Stimulated activated CD8-positive, alpha-beta memory T cell treated with anti-CD3 and anti-CD28 coated beads, Interleukin-12 subunit alpha, Interleukin-12 subunit beta, amount 100 ng/mL, for 1 hour (primary cell): ENCODE measurements around the gene EHBP1.

ENCODE experiments used
- DNase-seq: peaks from one replicate; pipeline ENCODE4 v3.0.0-alpha.2; 2020; ENCODE audit warnings: low read depth

Gene EHBP1

DNA sequence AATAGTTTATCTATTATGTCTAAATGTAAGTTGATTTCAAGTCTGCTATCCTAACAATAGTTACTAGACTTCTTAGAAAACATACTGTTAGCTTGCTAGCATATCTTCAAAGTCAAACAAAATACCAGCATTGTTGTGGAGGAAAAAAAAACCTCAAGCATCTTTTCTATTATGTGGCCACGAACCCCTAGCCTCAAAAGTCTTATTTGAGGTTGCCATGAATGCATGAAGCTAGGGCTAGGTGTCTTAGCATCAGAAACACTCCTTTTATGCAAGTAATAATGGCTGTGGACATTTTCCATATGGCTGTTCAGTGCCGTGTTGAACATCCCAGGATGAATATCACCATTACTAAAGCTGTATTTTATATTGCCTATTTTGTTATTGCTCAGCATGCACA, 258.5 kb downstream of the EHBP1 start:
- DNase-seq: no peak

DNA sequence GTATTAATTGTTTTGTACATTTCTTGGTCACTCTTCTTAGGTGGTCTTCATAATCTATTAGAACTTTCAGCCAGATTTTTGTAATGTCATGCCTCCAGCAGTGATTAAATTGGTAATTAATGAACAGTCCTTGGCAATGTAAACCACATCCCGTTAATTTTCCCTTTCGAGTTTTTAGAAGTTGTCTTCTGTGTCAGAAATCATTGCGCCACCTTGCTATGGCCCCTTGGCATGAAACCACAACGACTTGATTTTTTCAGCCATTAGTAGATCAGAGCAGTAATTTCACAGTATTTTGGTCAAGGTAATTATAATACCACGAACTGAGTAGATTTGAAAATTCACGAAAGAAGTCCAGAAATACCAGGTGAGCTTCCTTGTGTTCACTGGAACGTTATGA, 259.2 kb downstream of the EHBP1 start:
- DNase-seq: no peak

DNA sequence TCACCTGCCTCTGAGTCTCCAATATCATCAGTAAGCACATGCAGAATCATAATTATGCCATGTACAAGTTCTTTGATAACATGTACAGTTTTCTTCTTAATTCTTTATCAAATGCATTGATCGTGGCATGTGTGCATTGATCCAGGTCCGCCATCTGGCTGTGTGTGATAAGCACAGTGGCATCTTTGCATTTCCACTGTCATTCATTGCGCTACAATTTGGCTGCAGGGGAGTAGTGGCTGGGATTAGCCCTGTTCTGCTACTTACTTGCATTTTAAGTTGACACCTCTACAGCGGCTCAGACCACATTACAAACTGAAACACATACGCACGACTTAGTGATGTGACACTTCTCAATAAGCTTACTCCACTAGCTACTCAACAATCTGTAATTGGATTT, 261.5 kb downstream of the EHBP1 start:
- no peak for DNase-seq

DNA sequence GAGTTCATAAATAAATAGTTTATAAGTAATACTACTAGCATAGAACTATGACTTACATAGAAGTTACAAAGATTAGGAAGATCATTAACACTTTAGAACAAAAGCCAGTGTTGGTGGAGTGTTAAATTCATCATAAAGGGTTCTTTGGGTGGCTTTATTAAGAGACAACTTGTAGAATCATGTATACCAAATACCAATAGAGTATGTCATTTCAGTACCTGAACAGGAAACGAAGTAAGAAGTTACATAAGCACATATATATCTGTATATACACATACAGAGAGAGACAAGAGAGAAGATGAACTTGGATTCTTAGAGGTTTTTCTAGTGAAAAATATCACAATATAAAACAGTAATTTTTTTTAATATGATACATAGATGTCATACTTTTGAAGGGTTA, 262.7 kb downstream of the EHBP1 start:
- DNase-seq: no peak

DNA sequence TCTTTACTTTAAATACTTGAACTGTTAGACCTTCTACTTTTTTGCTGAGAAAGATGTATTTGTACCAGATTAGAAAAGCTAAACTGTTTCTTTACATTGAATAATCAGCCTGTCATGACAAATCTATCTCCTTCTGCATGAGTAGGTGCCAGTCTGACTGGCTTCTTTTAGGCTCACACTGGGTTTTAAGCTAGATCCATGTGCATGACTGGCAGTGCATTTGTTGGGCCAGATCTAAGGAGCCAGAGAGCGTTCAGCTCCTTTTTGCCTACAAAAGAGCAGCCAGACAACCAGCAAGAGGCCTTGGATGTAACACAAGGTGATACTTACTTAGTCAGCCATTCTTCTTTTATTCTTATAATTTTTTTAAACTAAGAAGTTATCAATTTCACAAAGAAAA, 263.2 kb downstream of the EHBP1 start:
- no peak for DNase-seq

DNA sequence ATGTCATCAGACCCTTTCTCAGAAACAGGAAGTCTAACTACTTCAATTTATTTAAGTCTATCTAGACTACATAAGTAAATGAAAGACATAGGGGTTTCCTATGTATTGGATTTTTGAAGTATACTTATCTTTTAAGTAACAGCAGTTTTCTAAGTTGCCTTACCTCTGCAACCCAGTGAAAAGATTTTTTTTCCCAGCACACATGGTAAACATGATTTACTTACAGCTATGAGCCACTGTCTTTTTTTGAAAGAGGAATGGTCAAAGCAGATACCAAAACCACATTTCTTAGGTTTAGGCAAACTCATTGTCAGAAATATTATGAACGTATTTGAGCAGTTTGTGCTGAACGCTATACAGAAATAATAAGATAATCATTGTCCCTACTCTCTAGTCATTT, 266.4 kb downstream of the EHBP1 start:
- DNase-seq: no peak

DNA sequence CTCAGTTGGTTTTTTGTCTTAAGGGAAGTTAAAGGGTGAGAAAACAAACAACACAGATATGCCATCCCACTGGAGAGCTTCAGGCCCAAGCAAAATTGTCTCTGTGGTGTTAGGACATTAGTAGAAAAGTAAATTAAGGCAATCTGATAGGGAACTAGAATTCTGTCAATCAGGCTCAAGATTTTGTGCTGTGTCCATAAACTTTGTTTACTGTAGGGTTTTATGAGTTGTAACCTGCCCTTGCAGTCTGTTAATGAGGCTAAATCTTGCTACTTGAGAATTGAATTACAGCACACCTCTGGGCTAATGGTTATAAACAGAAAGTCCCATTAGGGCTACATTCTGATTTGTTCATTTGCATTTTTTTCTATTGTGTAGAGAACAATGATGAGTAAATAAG, 267.1 kb downstream of the EHBP1 start:
- no peak for DNase-seq

DNA sequence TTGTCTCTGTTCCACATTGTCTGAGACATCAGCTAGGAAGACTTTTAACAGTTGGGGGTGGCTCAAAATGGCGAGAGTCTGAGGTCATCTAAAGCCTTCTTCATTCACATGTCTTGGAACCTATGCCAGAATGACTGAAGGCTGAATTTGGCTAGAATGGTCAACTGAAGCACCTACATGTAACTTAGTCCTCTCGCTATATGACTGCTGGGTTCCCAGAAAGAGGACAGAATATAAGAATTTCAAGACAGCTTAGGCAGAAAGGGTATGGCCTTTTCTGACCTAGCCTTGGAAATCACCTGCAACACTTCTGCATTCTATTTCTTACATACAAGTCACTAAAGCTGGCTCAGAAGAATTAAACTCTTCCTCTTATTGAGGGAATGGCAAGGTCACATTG, 269.5 kb downstream of the EHBP1 start:
- no peak for DNase-seq

DNA sequence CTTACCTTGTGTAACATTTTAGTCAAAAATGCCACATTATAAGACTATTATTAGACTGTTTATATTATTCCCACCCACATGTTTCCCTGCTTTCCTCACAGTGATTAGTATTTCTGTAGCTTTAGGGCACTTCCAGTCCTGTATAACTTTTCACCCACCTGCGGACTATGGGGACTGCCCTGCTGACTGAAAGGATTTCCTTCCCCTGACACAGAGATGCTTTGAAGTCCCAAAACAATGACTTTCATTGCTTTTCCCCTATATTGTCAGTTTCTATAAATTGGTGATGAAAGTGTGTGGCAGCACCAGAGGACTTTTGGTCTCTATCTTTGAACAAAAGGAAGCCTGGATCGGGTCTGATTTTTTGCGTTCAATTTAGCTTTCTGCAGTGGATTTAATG, 286.1 kb downstream of the EHBP1 start:
- DNase-seq: no peak

DNA sequence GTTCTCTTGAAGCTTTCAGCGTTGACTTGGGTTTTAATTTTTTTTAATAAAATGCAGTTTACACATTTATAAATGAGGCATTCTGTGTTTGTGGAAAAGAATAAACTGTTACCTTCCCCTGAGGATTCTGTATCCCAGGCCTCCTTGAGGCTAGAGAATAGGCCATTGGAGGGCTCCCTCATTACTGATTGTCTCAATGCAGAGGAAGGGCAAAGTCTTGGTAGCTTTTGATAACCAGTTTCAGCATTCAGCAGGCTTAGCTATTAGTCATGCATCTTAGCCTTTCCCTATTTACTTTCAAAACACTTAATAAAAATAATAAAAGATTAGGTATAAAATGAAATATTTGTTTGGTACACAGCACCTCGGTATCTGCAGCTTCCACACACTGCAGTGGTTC, 287.0 kb downstream of the EHBP1 start:
- no peak for DNase-seq

DNA sequence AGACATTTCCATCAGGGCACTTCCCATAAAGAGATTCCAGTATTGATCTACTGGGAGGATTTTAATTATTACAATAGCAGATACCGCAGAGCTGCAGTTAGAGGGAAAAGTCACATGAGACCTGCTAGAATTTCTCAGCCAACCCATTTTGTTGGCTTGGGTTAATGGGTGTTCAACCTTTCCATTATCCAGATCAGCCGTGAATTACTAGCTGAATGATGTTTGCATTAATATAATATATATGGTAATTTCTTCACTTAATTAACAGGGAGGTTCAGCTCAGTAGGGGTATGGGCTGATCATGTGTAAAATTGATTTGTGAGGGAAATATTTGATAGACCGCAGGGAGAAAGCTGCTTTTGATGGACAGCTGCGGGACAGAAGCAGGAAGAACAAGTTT, 288.7 kb downstream of the EHBP1 start:
- DNase-seq: no peak

DNA sequence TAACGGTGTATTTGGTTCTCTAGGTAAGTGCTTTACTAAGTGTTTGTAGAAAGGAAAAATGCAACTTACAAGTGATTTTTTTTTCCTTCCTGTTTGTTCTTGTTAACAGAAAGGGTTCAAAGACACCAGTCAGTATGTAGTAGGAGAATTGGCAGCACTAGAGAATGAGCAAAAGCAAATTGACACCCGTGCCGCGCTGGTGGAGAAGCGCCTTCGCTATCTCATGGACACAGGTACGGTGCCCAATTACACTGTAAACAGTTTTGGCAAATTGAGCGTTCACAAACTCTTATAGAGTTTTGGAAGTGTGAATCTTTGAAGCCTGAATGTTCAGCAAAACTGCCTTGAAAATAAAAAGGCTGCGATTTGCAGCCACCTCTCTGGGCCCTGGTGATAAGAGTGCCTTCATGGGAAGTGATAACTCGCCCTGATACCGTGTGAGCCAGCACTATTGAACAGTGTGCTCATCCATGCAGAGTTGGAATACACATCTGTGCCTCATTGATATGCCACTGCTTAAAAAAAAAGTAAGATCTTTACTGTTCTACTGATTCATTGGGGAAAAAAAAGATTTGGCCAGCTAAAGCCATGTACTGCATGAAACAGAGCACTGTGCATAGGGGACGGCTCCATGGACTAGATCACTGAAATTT, 291.1 kb downstream of the EHBP1 start:
- DNase-seq: no peak

DNA sequence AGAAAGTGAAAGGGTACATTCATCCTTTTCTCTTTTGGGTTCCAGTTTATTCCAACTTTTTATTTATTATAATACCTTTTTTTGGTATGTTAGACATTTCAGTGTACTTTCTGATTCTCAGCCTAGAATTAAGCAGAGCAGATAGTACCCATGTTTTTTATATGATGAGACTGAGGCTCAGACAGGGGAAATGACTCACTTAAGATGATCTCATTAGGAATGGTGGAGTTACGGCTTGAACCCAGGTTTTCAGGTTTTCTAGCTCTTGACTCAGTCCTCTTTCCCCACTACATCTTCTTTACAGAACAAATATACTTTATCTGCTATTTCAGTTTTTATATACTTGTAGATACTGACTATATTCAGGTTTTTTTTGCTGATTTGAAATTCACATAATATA, 293.4 kb downstream of the EHBP1 start:
- DNase-seq: no peak

DNA sequence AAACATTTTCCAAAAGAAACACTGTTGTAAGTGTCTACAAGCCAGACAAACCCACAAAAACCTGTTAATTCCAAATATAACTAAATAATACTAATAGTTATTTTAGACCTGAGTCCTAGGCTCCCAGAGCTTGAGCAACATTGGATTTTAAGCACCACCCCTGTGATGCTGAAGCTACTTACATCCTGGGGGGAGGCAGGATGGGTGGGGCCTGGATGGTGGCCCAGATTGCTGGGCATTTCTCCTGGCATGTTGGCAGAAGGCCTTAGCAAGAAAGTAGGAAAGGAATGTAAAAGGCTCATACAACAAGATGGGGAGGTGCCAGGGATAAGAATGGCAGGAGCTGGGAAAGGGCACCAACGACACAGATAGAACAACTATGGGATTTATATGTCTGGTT, 294.4 kb downstream of the EHBP1 start:
- DNase-seq: no peak

DNA sequence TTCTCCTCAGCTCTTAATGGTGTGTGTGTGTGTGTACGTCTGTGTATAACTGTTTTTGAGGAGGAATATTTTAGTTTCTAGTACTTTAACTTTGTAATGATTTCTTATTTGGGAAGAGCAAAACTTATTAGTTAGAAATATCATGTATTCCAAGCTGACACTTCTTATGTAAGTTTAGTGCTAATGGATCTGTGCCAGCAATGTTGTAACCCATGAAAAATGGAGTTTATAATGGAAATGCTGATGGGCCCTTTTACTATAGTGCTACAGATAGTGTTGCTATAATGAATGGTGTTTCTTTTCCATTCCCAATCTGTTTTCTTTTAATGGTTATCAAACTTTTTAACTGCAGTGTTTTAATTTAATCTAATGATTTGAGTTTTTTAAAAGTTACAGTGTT, 295.3 kb downstream of the EHBP1 start:
- no peak for DNase-seq

DNA sequence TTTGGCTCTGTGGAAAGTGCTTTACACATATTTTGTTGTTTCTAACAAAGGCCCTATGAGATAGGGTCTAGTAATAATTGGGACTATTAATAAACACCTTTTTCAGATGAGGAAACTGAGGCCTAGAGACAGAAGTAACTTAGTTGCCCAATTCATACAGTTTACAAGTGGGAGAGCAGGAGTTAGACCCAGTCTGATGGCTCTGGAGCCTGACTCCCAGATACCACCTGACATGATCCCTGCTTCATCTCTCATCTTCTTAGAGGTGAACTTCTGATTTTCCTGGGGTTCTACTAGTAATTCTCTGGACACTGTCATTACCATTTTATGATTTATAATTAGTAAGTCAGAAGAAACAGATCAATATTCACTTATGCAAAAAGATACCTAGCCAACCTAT, 296.1 kb downstream of the EHBP1 start:
- DNase-seq: no peak

DNA sequence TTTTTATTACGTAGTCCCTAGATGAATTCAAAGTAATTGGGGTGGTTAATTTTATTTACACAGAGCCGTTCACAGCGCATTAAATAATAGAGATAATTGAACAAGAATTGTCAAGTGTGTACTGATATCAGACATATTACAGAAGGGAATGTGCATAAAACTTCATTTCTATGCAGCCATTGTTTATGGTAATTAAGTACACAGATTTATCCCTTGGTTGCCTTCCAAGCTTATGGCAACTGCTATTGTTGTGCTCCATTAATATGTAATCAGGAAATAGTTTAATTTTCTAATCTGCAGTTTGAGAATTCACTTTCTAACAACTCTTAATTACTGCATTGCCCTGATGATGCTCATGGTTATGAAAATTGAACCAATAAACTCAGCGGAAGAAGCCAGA, 297.8 kb downstream of the EHBP1 start:
- DNase-seq: no peak

DNA sequence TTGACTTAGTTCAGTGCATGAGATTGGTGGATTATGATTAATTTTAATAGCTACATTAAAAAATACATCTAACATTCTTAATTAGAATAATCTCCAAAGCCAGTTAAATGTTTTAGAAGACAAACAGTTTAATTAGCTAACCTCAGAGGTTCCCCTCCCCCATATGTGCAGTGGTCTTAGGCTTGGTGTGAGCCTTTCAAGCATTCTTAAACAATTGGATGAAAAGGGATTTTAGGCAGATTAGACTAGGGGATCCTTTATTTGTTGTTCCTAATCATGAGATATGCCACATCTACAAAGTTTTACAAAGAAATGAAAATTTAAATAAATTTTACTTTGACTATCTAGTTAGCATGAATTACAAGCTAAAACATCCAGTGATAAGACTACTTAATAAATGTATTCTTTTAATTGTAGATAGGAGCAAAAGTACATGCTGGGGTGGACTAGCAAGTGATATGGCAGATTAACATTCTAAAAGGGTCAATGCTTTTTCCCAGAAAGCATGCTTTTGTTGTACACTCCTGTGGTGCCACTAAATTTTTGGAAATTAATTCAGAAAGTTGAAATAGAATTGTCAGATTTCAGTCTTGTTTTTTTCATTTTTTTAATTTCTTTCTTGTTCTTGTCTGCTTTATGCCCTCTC, 302.4 kb downstream of the EHBP1 start:
- no peak for DNase-seq

DNA sequence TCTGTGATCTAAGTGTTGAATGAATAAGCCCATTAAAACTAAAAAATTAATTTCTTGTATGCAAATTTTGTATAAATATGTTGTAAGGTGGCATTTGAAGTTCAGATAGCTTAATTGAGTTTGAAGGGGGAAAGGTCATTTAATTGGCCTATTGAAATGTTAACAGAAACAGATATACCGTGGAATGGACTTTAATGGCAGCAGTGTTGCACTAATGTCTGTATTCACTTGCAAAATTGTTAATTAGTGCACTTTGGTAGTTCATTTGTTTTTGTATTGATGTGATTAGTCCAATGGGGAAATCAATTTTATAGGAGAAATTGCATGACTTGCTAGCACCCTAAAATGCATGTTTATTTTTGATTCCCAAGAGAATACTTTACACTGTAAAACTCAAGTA, 303.3 kb downstream of the EHBP1 start:
- no peak for DNase-seq

DNA sequence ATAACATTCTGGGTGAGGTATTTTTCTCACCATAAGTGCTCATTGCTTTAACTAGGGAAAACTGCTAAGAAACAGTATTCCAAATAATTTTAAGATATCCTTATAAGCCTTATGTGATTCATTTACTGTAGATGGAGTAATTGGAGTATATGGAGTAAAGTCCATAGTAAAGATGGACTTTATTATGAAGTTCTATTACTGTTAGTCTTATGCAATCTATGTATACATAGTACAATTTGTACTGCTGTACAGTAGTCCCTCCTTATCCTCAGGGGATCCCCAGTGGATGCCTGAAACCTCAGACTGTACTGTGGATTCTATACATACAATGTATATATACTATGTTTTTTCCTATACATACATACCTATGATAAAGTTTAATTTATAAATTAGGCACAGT, 304.0 kb downstream of the EHBP1 start:
- no peak for DNase-seq

DNA sequence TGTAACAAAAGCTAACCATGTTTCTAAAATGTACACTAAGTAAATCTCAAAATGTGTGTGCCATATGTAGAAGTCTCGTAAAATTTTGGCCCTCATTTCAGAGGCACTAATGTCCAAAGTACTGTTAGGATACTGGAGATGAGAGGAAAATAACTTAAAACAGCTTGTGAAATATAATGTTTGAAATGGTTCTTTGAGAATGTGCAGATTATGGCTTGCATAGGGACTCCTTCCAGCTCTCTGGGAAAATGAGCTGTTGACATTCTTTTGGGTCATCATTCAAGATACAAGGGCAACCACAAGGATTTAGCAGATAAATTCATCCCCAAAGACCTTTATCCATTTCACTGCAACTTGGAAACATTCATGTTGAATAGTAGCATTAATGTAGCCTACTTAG, 307.0 kb downstream of the EHBP1 start:
- no peak for DNase-seq

DNA sequence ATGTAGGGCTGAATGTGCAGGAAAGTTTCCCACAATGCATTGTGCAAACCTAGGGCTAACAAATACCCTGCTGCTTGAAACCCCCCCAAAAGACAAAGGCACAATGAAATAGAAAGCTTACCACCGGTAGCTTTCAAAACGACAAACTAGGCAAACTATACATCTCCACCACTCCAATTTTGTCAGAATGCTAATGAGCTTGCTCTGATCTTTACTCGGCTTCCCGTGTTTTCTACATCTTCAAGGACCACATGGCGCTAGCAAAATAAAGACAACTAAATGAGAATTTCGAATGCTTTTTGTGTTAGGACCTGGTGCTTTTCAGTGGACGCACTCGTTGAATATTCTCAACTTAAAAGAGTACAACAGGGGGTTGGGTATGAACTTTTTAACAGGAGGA, 307.9 kb downstream of the EHBP1 start:
- no peak for DNase-seq

DNA sequence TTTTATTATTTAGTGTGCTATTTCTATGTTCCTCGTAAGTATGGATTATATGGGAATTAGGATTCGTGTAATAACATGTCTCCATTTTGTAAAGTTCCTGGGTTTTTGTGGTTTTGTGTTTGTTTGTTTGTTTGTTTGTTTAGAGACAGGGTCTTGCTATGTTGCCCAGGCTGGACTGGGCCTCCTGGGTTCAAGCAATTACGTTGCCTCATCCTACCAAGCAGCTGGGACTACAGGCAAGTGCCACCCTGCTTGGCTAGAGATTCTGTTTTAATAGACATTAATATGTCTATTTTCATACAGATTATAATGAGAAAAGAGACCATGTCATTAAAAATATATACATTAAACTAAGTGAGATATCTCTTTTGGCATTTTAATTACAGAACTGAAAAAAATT, 309.9 kb downstream of the EHBP1 start:
- no peak for DNase-seq

DNA sequence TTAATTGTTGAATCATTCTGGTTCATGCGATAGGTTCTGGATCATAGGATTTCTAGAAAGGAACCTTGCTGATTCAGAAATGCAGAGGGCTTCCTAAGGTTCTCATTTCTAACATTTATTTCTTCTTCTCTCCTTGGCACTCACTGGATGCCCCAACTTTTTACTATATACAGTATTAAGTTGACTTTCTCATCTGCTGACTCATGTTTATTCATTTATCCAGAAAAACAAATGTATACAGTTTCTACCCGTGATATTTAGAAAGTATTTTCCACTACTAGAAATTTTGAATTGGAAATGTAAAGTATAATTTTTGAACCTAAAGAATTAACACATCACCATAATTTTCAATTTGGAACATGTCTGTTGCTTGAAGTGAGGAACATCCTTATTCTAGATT, 312.9 kb downstream of the EHBP1 start:
- no peak for DNase-seq
